MM.1S (cell line): ENCODE data around the gene CTAG2.

ENCODE experiments used
- CTCF ChIP-seq: fragments of 300-600 bp; sonication (generic); IDR thresholded peaks from 2 replicates; pipeline ENCODE4 v1.5.1; 2016; ENCODE audit warnings: antibody characterized with exemption, low read length, mixed read lengths
- EZH2 ChIP-seq: fragments of 300-600 bp; sonication (generic); optimal IDR thresholded peaks from 2 replicates; pipeline ENCODE3; 2017; ENCODE audit warnings: low read depth, mild to moderate bottlenecking, antibody characterized with exemption, low read length, mixed read lengths

- TF ChIP-seq CTCF (no peak), EZH2 (no peak)
Observed at GRCh38 chrX:154660541-154660940, 7.2 kb upstream of the CTAG2 start.
